H1 (cell line): ENCODE data around the gene PRKCA. TPM values are rescaled to one million over a fixed set of nuclear protein-coding genes. Genes with fewer than 3 reads are reported as not detected.

ENCODE experiments used
- CBX8 ChIP-seq: fragments of 300-800, 300-1000 bp; sonication (generic); IDR thresholded peaks from 2 replicates; pipeline ENCODE4 v1.7.1; 2016; ENCODE audit warnings: low read depth, low read length, borderline replicate concordance
- MAFK ChIP-seq: IDR thresholded peaks from 2 replicates; pipeline ENCODE4 v1.6.1; 2012; ENCODE audit warnings: low read depth, mild to moderate bottlenecking, improper control_type of control experiment, low read length
- TAF1 ChIP-seq: IDR thresholded peaks from 2 replicates; pipeline ENCODE4 v1.6.1; 2011; ENCODE audit warnings: mild to moderate bottlenecking, low read depth, low read length
- polyA plus RNA-seq, 7 experiments: library from polyadenylated mRNA; depleted of rRNA in 3 of 7; stranded (reverse) in 5 of 7; unstranded in 2 of 7; fragments of >200 nt in 5 of 7; fragments of 200-250 nt in 2 of 7; gene quantifications; 1 replicate in 5 of 7; 2 replicates in 1 of 7; 4 replicates in 1 of 7; pipeline versions ENCODE4 v1.2.1 to v1.2.3, GENCODE V29; 2011 to 2013; ENCODE audit warnings: missing spikeins in 2 of 7, mixed read lengths in 2 of 7
- total RNA-seq: library from RNA; stranded (reverse); fragmentation: NEBNext Ultra II Directional; extraction: Animal tissue kit (Norgen Biotek cat#: 25700); gene quantifications from 2 replicates; pipeline ENCODE4 v1.2.1, GENCODE V29; 2021
- TF ChIP-seq, protein P1 (sequence below): fragments of 300-600 bp; sonication (generic); IDR thresholded peaks from 2 replicates; pipeline ENCODE4 v1.7.1; 2012; ENCODE audit warnings: low read length, moderate library complexity, mild to moderate bottlenecking, inconsistent platforms; ENCODE audit not compliant: insufficient replicate concordance

PRKCA gene
- total and polyA plus RNA-seq, 2 of the 8 experiments (the other 6 are each of a cell fraction or from before 2014, with no cell fraction given) = 5.8 to 17.8 TPM

DNA sequence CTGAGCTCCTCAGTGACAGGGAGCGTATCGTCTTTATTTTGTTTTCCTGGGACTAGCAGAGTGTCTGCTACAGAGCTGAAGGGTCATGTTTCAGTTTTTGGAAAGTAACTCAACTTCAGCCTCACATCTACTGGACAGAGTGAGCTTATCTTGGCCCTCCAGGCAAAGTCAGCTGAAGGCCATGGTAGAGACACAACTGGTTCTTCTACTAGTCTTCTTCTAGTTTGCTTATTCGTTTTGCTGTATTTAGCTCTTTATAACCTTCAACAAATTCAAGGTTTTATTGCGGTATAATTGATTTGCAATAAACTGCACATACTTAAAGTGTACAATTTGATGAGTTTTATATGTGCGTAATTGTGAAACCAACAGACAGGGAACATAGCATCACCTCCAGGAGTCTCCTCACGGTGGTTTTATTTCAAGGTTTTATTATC lies 6.1 kb upstream of the PRKCA start (continued):
- TF ChIP-seq, protein P1, sequence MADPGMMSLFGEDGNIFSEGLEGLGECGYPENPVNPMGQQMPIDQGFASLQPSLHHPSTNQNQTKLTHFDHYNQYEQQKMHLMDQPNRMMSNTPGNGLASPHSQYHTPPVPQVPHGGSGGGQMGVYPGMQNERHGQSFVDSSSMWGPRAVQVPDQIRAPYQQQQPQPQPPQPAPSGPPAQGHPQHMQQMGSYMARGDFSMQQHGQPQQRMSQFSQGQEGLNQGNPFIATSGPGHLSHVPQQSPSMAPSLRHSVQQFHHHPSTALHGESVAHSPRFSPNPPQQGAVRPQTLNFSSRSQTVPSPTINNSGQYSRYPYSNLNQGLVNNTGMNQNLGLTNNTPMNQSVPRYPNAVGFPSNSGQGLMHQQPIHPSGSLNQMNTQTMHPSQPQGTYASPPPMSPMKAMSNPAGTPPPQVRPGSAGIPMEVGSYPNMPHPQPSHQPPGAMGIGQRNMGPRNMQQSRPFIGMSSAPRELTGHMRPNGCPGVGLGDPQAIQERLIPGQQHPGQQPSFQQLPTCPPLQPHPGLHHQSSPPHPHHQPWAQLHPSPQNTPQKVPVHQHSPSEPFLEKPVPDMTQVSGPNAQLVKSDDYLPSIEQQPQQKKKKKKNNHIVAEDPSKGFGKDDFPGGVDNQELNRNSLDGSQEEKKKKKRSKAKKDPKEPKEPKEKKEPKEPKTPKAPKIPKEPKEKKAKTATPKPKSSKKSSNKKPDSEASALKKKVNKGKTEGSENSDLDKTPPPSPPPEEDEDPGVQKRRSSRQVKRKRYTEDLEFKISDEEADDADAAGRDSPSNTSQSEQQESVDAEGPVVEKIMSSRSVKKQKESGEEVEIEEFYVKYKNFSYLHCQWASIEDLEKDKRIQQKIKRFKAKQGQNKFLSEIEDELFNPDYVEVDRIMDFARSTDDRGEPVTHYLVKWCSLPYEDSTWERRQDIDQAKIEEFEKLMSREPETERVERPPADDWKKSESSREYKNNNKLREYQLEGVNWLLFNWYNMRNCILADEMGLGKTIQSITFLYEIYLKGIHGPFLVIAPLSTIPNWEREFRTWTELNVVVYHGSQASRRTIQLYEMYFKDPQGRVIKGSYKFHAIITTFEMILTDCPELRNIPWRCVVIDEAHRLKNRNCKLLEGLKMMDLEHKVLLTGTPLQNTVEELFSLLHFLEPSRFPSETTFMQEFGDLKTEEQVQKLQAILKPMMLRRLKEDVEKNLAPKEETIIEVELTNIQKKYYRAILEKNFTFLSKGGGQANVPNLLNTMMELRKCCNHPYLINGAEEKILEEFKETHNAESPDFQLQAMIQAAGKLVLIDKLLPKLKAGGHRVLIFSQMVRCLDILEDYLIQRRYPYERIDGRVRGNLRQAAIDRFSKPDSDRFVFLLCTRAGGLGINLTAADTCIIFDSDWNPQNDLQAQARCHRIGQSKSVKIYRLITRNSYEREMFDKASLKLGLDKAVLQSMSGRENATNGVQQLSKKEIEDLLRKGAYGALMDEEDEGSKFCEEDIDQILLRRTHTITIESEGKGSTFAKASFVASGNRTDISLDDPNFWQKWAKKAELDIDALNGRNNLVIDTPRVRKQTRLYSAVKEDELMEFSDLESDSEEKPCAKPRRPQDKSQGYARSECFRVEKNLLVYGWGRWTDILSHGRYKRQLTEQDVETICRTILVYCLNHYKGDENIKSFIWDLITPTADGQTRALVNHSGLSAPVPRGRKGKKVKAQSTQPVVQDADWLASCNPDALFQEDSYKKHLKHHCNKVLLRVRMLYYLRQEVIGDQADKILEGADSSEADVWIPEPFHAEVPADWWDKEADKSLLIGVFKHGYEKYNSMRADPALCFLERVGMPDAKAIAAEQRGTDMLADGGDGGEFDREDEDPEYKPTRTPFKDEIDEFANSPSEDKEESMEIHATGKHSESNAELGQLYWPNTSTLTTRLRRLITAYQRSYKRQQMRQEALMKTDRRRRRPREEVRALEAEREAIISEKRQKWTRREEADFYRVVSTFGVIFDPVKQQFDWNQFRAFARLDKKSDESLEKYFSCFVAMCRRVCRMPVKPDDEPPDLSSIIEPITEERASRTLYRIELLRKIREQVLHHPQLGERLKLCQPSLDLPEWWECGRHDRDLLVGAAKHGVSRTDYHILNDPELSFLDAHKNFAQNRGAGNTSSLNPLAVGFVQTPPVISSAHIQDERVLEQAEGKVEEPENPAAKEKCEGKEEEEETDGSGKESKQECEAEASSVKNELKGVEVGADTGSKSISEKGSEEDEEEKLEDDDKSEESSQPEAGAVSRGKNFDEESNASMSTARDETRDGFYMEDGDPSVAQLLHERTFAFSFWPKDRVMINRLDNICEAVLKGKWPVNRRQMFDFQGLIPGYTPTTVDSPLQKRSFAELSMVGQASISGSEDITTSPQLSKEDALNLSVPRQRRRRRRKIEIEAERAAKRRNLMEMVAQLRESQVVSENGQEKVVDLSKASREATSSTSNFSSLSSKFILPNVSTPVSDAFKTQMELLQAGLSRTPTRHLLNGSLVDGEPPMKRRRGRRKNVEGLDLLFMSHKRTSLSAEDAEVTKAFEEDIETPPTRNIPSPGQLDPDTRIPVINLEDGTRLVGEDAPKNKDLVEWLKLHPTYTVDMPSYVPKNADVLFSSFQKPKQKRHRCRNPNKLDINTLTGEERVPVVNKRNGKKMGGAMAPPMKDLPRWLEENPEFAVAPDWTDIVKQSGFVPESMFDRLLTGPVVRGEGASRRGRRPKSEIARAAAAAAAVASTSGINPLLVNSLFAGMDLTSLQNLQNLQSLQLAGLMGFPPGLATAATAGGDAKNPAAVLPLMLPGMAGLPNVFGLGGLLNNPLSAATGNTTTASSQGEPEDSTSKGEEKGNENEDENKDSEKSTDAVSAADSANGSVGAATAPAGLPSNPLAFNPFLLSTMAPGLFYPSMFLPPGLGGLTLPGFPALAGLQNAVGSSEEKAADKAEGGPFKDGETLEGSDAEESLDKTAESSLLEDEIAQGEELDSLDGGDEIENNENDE = no peak
- TF ChIP-seq MAFK (no peak), TAF1 (no peak), CBX8 (no peak)
